HEK293 (cell line): ENCODE data around the gene CIITA.

Experiments
- CTCF ChIA-PET: fragments of 350-600 bp; formaldehyde crosslinking; extraction: SDS; loops from one replicate; lab custom pipeline; 2021; ENCODE audit warnings: antibody characterized with exemption; lab: Yijun Ruan, JAX
- POLR2A ChIA-PET: fragments of 300-600 bp; formaldehyde crosslinking; extraction: SDS; loops from one replicate; lab custom pipeline; 2020; ENCODE audit warnings: antibody characterized with exemption, inconsistent platforms; lab: Yijun Ruan, JAX
- H3K27ac ChIP-seq: fragments of 200-500 bp; sonication (Bioruptor generic); 2 replicates; pipeline ENCODE4 v1.5.1; 2014; ENCODE audit warnings: low read depth, low read length, control low read depth, inconsistent platforms; ENCODE audit errors: extremely low read depth
- H3K36me3 ChIP-seq, 2 experiments: fragments of 200-500 bp in 1 of 2; sonication (Bioruptor generic) in 1 of 2; 1 replicate in 1 of 2; 2 replicates in 1 of 2; pipeline ENCODE4 v1.5.1; 2014 to 2017; ENCODE audit warnings: inconsistent platforms in 2 of 2, low read length in 2 of 2; ENCODE audit not compliant: control insufficient read depth in 2 of 2, insufficient read depth in 1 of 2
- H3K4me1 ChIP-seq: fragments of 200-500 bp; sonication (Bioruptor generic); 2 replicates; pipeline ENCODE4 v1.5.1; 2014; ENCODE audit warnings: mild to moderate bottlenecking, low read length, inconsistent platforms; ENCODE audit not compliant: control insufficient read depth, insufficient read depth
- H3K4me3 ChIP-seq: 2 replicates; pipeline ENCODE4 v1.5.1; 2011; ENCODE audit warnings: low read depth, mild to moderate bottlenecking, control low read depth, low read length, moderate library complexity
- H3K9me3 ChIP-seq: fragments of 200-500 bp; sonication (Bioruptor generic); 2 replicates; pipeline ENCODE4 v1.5.1; 2014; ENCODE audit warnings: low read depth, low read length, inconsistent platforms; ENCODE audit not compliant: control insufficient read depth, insufficient read depth
- SP2 ChIP-seq: fragments of 450-650 bp; formaldehyde crosslinking; IDR thresholded peaks from 2 replicates; pipeline ENCODE4 v1.5.1; 2016; ENCODE audit warnings: missing biosample characterization, missing genetic modification characterization
- ZBTB48 ChIP-seq: fragments of 450-650 bp; formaldehyde crosslinking; IDR thresholded peaks from 2 replicates; pipeline ENCODE4 v1.5.1; 2016; ENCODE audit warnings: missing biosample characterization, missing genetic modification characterization
- ZBTB7A ChIP-seq: fragments of 450-650 bp; formaldehyde crosslinking; IDR thresholded peaks from 2 replicates; pipeline ENCODE4 v1.5.1; 2016; ENCODE audit warnings: low read depth, missing biosample characterization, missing genetic modification characterization
- ZFHX2 ChIP-seq: fragments of 450-650 bp; formaldehyde crosslinking; conservative IDR thresholded peaks from 2 replicates; pipeline ENCODE4 v1.5.1; 2016; ENCODE audit warnings: missing biosample characterization, missing genetic modification characterization
- ZFP3 ChIP-seq: fragments of 450-650 bp; formaldehyde crosslinking; IDR thresholded peaks from 2 replicates; pipeline ENCODE4 v1.5.1; 2016; ENCODE audit warnings: low read depth, missing biosample characterization, missing genetic modification characterization
- ZNF169 ChIP-seq: fragments of 450-650 bp; formaldehyde crosslinking; IDR thresholded peaks from 2 replicates; pipeline ENCODE4 v1.5.1; 2016; ENCODE audit warnings: missing biosample characterization, missing genetic modification characterization
- ZNF398 ChIP-seq: fragments of 450-650 bp; formaldehyde crosslinking; IDR thresholded peaks from 2 replicates; pipeline ENCODE4 v1.5.1; 2017; ENCODE audit warnings: missing biosample characterization, missing genetic modification characterization
- TF ChIP-seq, protein P1 (sequence below): fragments of 450-650 bp; formaldehyde crosslinking; IDR thresholded peaks from 2 replicates; pipeline ENCODE4 v1.5.1; 2016; ENCODE audit warnings: missing biosample characterization, missing genetic modification characterization
- TF ChIP-seq, protein P2 (sequence below): fragments of 450-650 bp; formaldehyde crosslinking; IDR thresholded peaks from 2 replicates; pipeline ENCODE4 v1.5.1; 2016; ENCODE audit warnings: missing biosample characterization, missing genetic modification characterization
- TF ChIP-seq, protein P3 (sequence below): fragments of 450-650 bp; formaldehyde crosslinking; IDR thresholded peaks from 2 replicates; pipeline ENCODE4 v1.5.1; 2016; ENCODE audit warnings: missing biosample characterization, missing genetic modification characterization
- TF ChIP-seq, protein P4 (sequence below): fragments of 450-650 bp; formaldehyde crosslinking; IDR thresholded peaks from 2 replicates; pipeline ENCODE4 v1.5.1; 2017; ENCODE audit warnings: missing biosample characterization, missing genetic modification characterization

Gene CIITA

GRCh38 chr16:10840703-10841102 lies 36.3 kb upstream of the CIITA start (continued):
- TF ChIP-seq ZBTB48 (tag by site-specific recombination) (no peak), ZNF398 (tag by site-specific recombination) (no peak)

GRCh38 chr16:10846213-10846998 lies 30.6 kb upstream of the CIITA start:
- TF ChIP-seq SP2 (tag by site-specific recombination) (no peak), ZFP3 (tag by site-specific recombination) (no peak)
- H3K4me1 ChIP-seq: no peaks in the 10 kb centered on the region
- CTCF ChIA-PET: no interaction called here

GRCh38 chr16:10847176-10847575 lies 29.8 kb upstream of the CIITA start:
- H3K4me1 ChIP-seq: no peaks in the 10 kb centered on the region
- POLR2A ChIA-PET: no interaction called here
- CTCF ChIA-PET: no interaction called here
- no peak overlapping the region for H3K27ac ChIP-seq
- H3K9me3 ChIP-seq: no peaks in the 10 kb centered on the region
- H3K36me3 ChIP-seq: no peaks in the 10 kb centered on the region
- TF ChIP-seq, protein P1, sequence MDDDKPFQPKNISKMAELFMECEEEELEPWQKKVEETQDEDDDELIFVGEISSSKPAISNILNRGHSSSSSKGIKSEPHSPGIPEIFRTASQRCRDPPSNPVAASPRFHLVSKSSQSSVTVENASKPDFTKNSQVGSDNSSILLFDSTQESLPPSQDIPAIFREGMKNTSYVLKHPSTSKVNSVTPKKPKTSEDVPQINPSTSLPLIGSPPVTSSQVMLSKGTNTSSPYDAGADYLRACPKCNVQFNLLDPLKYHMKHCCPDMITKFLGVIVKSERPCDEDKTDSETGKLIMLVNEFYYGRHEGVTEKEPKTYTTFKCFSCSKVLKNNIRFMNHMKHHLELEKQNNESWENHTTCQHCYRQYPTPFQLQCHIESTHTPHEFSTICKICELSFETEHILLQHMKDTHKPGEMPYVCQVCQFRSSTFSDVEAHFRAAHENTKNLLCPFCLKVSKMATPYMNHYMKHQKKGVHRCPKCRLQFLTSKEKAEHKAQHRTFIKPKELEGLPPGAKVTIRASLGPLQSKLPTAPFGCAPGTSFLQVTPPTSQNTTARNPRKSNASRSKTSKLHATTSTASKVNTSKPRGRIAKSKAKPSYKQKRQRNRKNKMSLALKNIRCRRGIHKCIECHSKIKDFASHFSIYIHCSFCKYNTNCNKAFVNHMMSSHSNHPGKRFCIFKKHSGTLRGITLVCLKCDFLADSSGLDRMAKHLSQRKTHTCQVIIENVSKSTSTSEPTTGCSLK (tag by site-specific recombination): no peak
- TF ChIP-seq ZBTB7A: no peak
- TF ChIP-seq, protein P2, sequence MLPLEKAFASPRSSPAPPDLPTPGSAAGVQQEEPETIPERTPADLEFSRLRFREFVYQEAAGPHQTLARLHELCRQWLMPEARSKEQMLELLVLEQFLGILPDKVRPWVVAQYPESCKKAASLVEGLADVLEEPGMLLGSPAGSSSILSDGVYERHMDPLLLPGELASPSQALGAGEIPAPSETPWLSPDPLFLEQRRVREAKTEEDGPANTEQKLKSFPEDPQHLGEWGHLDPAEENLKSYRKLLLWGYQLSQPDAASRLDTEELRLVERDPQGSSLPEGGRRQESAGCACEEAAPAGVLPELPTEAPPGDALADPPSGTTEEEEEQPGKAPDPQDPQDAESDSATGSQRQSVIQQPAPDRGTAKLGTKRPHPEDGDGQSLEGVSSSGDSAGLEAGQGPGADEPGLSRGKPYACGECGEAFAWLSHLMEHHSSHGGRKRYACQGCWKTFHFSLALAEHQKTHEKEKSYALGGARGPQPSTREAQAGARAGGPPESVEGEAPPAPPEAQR: no peak
- H3K4me3 ChIP-seq: no peak overlapping the region

More at GRCh38 chr16:10846213-10846998, 30.6 kb upstream of the CIITA start:
- Histone ChIP-seq H3K4me3 (no peak overlapping the region), H3K36me3 (no peaks in the 10 kb centered on the region), H3K27ac (no peak overlapping the region), H3K9me3 (no peaks in the 10 kb centered on the region)
- POLR2A ChIA-PET: no interaction called here

GRCh38 chr16:10849736-10850477 lies 27.1 kb upstream of the CIITA start:
- Histone ChIP-seq H3K4me1 (no peaks in the 10 kb centered on the region), H3K27ac (no peak overlapping the region), H3K36me3 (no peaks in the 10 kb centered on the region), H3K4me3 (no peak overlapping the region), H3K9me3 (no peaks in the 10 kb centered on the region)
- CTCF ChIA-PET: no interaction called here
- POLR2A ChIA-PET: no interaction called here
- TF ChIP-seq ZFHX2 (tag by site-specific recombination): no peak
- TF ChIP-seq, protein P3, sequence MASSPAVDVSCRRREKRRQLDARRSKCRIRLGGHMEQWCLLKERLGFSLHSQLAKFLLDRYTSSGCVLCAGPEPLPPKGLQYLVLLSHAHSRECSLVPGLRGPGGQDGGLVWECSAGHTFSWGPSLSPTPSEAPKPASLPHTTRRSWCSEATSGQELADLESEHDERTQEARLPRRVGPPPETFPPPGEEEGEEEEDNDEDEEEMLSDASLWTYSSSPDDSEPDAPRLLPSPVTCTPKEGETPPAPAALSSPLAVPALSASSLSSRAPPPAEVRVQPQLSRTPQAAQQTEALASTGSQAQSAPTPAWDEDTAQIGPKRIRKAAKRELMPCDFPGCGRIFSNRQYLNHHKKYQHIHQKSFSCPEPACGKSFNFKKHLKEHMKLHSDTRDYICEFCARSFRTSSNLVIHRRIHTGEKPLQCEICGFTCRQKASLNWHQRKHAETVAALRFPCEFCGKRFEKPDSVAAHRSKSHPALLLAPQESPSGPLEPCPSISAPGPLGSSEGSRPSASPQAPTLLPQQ (tag by site-specific recombination): no peak
- TF ChIP-seq ZBTB7A: no peak
- TF ChIP-seq, protein P4, sequence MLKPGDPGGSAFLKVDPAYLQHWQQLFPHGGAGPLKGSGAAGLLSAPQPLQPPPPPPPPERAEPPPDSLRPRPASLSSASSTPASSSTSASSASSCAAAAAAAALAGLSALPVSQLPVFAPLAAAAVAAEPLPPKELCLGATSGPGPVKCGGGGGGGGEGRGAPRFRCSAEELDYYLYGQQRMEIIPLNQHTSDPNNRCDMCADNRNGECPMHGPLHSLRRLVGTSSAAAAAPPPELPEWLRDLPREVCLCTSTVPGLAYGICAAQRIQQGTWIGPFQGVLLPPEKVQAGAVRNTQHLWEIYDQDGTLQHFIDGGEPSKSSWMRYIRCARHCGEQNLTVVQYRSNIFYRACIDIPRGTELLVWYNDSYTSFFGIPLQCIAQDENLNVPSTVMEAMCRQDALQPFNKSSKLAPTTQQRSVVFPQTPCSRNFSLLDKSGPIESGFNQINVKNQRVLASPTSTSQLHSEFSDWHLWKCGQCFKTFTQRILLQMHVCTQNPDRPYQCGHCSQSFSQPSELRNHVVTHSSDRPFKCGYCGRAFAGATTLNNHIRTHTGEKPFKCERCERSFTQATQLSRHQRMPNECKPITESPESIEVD (tag by site-specific recombination): no peak
- TF ChIP-seq ZNF169 (tag by site-specific recombination): no peak
